GM19397 (cell line): Measurements from ENCODE around the gene WDFY2.

ENCODE experiments used
- ATAC-seq: cut with Tn5 transposase; IDR thresholded peaks from one replicate; pipeline ENCODE4 v1.9.1; 2021; ENCODE audit warnings: mild to moderate bottlenecking, moderate library complexity; ENCODE audit not compliant: unreplicated experiment

WDFY2 gene

DNA sequence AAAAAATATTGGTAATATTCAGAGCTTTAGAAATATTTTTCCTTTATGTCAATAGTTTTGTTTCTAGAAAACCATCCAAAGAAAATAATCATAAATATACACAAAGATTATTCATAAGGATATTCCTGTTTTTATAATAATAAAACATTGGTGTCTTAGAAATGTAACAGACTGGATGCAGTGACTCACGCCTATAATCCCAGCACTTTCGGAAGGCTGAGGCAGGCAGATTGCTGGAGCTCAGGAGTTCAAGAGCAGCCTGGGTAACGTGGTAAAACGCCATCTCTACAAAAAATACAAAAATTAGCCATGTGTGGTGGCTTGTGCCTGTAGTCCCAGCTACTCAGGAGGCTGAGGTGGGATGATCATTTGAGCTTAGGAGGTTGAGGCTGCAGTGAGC lies 112.9 kb downstream of the WDFY2 start:
- ATAC-seq: no peak

DNA sequence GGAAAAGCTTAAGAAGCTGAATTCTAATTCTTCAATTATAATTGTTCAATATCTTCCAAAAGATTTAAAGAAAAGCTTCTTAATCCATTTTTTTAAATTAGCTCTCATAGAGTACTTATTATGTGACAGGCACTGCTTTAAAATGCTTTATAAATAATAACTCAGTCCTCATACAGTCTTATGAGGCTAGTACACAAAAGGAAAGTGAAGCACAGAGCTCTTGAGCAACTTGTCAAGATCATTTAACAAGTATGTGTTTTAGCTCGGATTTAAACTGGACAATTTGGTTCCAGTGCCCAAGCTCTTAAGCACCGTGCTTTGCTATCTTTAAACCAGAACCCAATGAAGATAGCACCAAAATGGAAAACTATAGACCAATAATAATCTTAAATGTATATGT lies 113.6 kb downstream of the WDFY2 start:
- no peak for ATAC-seq

DNA sequence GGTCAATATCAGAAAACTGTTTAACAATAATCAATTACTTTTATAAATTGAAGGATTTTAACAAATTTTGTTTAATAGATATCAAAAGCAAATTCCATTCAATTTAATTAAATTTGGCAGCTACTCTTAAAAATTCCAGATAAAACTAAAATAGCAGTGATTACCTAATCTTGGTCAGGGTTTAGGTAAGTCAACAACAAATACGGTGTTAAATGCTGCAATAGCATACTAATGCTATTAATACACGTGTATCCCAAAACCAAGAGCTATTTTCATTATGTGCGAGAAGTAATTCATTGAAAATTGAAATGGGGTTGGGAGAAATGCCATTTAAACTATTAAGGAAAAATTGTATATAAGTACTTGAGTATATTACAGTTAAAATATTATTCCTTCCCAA lies 114.1 kb downstream of the WDFY2 start:
- ATAC-seq: no peak

DNA sequence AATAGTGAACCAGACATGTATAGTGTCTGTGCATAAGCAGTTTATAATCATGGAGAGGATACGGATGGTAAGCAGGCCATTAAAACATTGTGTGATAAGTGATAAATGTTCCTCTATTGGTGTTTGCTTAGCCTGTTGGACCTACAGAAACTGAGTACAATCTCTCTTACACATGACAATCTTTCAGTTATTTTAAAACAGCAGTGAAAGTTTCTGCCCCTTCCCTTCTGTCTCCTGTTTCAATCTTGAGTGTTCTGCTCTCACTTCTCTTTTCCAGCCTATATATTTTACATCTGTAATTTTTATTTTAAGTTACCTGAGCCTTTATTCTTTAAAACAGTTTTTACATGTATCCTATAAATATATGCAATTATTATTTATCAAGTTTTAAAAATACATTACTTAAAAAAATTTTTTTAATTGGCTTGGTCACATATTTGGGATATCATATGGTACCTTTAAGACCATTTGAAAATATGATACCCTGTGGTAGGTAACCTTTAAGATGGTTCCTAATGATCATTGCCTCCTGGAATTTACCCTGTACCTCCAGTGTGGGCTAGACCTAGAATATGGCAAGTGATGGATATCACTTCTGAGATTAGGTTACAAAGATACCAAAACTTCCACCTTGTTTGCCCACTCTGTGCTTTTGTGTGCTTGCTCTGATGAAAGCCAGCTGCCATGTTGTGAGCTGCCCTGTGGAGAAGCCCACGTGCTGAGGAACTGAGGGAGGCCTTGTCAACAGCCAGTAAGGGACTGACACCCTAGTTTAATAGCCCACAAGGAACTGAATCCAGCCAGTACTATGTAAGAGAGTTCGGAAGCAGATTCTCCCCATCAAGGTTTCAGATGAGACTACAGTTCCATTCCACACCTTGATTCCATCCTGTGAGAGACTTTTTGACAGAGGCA lies 120.4 kb downstream of the WDFY2 start:
- ATAC-seq: peak; percentile 67

DNA sequence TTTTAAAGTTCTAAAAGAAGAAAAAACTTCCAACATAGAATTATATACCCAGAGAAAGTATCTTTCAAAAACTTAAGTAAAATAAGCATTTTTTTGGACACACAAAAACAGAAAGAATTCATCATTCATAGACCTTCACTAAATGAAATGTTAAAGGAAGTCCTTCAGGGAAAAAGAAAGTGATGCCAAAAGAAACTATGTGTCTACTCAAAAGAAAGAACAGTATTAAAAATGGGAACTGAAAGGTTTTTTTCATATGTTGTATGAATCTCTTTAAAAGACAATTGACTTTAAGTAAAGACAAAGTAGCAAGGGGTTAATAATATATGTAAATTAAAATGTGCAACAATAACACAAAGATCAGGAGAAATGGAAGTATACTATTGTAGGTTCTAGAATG lies 123.2 kb downstream of the WDFY2 start:
- ATAC-seq: no peak

DNA sequence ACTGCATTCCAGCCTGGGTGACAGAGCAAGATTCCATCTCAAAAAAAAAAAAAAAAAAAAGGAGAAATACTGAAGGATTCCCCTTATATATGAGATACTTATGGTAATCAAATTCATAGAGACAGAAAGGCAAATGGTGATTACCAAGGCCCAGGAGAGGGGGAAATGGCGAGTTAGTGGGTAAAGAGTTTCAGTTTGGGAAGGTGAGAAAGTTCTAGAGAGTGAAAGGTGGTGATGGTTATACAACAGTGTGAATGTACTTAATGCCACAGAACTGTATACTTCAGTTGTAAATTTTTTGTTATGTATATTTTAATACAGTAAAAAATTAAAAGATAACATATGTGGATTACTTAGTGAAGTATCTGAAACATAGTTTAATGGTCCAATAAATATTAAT lies 129.5 kb downstream of the WDFY2 start:
- no peak for ATAC-seq

DNA sequence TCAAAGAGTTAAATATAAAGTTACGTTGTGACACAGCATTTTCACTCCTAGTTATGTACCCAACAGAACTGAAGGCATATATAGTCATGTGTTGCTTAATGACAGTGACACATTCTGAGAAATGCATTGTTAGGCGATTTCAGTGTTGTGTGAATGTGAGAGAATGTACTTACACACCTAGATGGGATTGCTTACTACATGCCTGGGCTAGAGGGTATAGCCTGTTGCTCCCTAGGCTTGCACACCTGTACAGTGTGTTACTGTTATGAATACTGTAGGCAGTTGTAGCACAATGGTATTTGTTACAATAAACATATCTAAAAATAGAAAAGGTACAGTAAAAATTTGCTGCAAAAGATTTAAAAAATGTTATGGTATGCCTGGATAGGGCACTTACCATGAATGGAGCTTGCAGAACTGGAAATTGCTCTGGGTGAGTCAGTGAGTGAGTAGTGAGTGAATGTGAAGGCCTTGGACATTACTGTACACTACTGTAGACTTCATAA lies 130.5 kb downstream of the WDFY2 start:
- no peak for ATAC-seq

DNA sequence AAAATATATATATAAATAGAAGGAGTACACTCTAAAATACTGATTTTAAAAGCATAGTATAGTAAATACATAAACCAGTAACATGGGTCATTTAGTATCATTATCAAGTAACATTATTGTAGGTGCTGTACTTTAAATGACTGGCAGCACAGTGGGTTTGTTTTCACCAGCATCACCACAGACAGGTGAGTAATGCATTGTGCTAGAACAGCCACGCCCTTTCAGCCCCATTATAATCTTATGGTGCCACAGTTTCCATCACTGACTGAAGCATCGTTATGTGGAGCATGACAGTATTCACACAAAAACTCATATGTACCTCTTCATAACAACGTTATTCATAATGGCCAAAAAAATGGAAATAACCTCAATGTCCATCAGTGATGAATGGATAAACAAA lies 131.4 kb downstream of the WDFY2 start:
- ATAC-seq: no peak

DNA sequence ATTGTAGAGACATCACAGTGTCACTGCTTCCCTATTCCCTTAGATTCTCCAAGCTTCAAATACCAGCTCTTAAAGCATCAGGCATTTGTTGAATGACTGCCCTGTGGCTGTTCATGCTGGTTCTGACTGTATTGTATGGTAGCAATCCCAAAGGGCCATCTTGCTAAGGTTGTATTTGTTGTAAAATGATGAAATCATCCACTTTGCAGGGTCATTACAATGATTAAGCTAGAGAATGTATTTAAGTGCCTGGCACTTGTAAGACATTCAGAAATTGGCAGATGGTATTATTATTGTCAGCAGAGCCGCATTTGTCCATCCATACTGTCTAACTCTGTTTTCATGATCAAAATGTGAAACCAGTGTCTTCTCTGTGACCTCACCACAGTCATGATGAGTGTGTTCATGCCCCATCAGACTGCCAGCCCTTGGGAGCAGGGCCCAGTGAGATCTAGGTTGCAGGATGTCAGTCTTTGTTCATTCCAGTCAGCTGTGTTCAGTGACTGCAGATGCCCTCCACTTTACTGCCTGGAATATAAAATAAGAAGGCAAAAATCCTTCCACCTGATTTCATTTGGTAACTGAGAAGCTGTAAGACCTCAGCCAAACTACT lies 133.6 kb downstream of the WDFY2 start:
- no peak for ATAC-seq

DNA sequence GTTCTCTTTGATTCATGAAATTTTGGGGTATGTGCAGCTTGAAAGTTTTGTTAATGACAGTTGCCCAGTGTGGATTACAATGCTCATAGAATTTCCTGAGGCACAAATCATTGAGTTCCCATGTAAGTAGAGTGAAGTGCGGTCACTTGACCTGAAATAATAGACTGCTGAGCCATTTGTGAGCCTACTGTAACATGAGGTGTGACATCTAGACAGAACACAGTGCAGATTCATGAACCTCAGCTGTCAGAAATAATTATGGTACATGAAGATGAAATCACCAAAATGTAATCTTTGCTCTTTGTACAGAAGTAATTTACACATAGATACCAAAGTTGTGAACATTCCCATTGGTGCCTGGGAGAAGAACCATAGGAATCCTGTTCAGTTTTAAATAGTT lies 135.1 kb downstream of the WDFY2 start:
- ATAC-seq: no peak

DNA sequence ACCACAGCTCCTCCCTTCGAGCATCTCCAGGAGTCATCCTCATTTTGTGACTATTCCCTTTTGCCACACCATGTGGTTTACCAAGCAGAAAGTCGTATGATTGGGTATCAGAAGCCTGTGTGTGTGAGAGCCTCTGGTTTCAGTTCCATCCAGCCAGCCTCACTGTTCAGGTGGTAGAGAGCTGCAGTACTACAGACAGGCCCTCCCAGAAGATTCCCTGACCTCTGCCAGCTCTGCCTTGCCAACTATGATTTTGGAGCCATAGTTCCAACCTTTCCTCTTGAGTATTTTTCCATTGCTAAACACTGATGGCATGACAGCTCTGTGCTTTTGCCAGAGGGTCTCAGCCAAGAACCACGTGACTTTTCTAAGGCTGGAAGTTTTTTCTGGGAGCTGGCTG lies 137.2 kb downstream of the WDFY2 start:
- peak; percentile 71 for ATAC-seq

DNA sequence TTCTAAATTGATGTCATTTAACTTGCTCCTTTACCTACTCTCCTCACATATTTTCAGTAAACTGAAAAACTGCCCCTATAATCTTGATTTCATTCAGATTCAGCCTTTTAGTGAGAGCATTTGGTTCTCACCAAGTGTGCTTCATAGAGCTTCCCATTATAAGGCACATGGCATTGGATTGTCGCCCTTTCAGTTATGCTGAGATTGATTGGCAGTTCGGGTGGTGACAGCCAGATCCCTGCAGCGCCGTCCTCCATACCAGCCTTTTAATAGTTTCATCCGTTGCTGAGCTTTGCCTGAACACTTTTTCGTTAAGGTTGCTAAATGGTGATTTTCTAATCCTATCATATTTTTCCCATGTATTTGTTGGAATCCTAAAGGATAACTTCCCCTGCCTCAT lies 139.3 kb downstream of the WDFY2 start:
- ATAC-seq: no peak

DNA sequence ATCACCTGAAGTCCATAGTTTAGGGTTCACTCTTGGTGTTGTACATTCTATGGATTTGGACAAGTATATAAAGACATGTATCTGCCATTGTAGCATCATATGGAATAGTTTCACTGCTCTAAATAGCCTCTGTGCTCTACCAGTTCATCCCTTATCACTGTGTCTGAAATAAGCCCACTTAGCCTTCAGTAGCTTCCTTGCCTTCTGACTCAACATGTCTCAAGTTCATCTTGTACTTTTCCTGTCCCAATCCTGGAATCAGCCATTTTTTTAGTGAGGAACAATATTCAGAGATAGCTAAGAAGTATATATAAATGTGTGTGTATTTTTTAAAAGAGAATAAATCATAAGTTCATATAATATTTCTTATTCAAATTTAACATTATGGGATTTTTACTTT lies 140.5 kb downstream of the WDFY2 start:
- ATAC-seq: no peak

DNA sequence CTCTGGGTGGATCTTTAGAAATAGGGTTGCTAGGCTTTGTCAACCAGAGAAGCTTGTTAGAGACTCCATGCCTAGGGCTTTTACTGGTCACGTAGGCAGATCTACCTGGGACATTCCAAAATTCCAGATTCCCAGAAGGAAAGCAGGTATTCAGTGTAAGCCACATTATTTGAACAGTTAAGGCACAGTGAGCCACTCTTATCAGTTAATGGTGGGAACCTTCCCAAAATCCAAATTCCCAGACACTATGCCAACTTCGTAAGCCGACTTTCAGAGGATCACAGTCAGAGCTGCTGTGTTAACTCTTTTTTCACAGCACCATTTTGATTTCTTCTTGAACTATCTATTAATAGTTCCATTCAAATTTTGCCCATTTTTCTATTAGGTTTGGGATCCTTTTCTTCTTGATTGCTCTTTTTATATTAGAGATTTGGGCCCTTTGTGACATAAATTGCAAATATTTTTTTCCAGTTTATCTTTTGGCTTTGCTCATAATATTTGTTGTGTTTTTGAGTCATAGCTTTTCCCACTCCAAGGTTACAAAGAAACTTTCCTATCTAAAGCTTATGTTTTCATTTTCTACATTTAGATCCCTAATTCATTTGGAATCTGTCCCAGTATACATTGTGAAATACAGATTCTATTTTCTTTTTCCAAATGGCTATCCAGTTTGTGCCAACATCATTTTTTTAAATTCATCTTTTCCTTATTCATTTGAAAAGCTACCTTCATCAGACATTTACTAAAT lies 142.4 kb downstream of the WDFY2 start:
- no peak for ATAC-seq

DNA sequence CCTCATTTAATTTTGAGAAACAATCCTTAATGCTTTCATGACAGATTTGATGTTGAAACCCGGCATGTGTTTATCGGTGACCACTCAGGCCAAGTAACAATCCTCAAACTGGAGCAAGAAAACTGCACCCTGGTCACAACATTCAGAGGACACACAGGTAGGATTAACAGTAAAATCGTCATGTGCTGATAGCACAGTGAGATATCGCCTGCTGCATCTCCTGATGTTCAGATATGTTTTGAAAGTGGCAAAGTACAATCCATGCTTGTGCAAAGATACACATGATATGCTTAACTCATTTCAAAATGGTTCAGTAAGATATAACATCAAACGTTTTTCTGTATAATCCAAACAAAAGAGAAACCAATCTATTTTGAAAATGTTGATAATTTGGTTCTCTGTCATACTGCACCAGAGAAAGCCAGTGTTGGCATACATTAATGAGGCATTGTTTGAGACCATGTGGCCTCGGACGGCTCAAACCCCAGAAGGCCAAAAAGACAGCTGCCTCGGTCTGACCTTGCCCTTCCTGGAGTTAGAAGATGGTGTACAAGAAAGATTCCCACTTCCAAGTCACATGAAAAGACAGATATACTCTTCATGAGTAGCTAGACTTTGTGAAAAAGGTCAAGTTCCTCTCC lies 143.5 kb downstream of the WDFY2 start:
- ATAC-seq: no peak

DNA sequence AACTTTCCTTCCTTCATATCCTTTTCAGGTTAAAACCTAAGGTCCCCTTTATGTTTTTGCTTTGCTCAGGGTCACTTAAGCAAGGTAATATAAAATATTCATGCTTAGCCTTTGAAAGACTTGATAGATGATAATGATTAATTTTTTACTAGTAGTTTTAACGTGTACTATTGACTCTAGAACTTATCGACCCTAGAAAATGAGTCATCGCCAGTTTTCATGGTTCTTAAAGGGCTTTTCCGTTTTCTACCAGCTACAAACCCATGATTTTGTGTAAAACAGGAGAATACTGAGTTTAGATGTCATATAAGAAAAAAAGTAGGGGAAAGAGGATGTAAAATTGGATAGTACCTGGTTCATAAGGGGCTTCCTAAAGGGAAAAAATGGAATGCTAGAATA lies 144.0 kb downstream of the WDFY2 start:
- no peak for ATAC-seq

DNA sequence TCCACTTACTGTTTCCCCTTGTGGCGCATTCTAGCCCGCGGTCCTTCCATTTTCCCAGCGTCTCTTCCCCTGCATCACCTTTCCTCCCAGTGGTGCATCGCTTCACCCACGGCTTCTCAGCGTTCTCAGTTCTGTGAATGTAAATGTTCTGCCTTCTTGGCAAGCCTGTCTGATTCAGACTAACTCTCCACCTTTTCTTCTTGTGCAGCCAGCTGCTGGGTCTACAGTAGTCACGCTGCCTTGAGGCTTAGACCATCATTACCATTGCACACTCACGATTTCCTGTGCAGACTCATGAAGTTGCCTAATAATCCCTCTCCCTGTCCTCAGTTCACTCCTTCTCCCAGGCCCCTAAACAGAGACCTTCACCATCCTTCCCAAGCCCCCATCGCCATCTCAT lies 144.7 kb downstream of the WDFY2 start:
- ATAC-seq: no peak

DNA sequence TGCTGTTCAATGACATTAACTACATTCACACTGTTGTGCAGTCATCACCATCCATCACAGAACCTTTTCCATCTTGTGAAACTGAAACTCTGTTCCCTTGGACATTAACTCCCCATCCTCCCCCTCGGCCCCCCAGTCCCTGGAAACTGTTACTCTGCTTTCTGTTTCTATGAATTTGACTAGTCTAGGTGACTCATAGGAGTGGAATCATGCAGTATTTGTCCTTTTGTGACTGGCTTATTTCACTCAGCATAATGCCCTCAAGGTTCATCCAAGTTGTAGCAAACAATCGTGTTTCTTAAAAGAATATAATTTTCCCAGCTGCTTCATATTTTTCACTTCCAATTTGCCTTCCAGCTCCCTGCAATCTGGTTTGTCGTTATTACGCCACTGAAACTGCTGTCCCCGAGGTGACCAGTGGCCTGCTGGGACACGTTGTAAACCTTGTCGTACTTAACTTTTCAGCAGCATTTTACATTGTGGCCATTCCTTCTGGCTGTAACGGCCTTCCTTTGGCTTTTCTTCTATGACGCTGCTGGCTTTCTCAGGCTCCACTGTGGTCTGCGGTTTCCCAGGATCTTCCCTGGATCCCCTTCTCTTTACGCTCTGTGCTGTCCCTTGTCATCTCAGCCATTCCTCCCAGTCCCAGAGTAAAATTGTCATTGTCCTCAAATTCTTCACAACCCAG lies 145.7 kb downstream of the WDFY2 start:
- ATAC-seq: no peak

DNA sequence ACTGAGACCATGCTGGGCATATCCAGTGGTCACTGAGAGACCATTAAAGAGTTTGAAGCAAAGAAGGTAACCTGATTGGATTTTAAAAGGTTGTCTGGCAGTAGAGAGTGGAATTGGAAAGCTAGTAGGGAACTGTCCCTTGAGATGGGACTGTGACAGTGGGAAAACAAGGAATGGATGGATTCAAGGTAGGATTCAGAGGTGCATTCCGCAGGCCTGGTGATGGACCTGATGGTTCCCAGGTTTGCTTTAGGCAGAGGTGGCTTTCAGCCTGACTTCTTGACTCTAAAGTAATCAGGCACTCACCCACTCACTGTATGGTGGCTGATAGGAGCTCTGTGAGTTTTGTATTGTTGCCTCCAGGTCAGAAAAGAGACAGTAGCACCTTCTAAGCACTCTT lies 146.7 kb downstream of the WDFY2 start:
- no peak for ATAC-seq

DNA sequence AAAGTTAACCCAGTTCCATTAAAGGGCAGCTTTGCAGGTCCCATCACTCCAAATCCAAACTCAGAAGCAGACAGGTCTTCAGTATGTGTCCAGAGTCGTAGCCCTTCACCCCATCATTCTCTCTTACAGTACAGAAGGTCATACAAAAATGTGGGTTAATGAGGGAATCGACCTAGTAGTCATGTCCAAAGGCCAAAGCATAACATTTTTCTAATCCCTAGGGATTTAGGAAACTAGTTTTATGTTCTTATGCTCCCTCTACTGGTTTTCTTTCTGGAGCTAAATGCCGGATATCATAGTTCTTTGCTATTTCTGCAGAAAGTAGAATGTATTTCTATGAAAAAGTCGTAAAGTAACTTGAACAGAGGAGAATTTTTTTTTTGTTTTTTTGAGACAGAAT lies 147.5 kb downstream of the WDFY2 start:
- no peak for ATAC-seq
